Placental epithelial cell (primary cell): Measurements from ENCODE around the gene CCDC89. TPM values are rescaled to one million over a fixed set of nuclear protein-coding genes. Genes with fewer than 3 reads are reported as not detected.

Experiments
- total RNA-seq: library from RNA; depleted of rRNA; stranded (reverse); fragments of >200 nt; gene quantifications from 2 replicates; pipeline ENCODE4 v1.2.3, GENCODE V29; 2012

The CCDC89 gene
- 7.0 and 12.6 TPM in 2 replicates for total RNA-seq

GRCh38 chr11:85685820-85686459 lies at the start of gene CCDC89:
CCDC89 (minus strand) TSS chr11:85686195; CDS start chr11:85686130, 65 bp downstream.

GRCh38 chr11:85664615-85665481 lies 21.1 kb downstream of the CCDC89 start, which contains the start of gene CREBZF:
CREBZF (minus strand) TSS chr11:85665129; CDS start chr11:85664875, 254 bp downstream.

DNA sequence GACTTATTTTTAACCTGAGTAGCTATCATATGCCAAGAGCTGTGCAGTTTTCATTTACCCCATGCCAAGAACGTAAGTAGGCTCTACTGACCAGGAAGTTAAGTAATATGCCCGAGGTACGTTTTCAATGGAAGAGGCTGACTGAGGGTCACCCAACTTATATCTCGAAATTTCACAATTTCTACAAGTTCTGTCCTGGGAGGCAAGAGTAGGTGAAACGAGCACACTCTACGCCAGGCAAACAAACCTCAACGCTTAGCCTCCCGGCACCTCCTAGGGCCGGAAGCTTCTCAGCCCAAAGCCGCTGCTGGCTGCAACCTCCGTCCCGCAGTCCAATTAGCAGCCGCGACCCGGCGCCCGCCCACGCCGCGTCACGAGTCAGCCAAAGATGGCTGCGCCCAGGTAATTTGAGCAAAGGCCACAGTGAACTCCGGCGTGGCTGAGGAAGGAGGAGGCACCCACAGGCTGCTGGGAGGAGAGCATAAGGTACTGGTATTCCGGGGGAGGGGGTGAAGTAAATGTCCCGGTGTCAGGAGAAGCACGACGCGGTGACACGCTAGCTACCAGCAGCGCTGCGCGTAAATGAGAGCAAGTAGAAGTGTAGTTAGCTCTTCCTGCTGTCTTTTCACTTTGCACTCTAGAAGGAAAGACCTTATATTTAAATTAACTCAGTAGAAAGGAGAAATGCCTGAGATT lies 38.2 kb downstream of the CCDC89 start, which contains the start of gene TMEM126A:
Gene TMEM126A (plus strand): TSS at position 364 of the 696 bp plus-strand sequence. CDS start 2,289 bp downstream, outside the sequence.

Other genes with a start within 250 kb of the CCDC89 start
- 0.22 and 2.7 TPM in 2 replicates for gene DLG2, start 58.9 kb downstream of the CCDC89 start, total RNA-seq
- 26.3 and 53.5 TPM in 2 replicates for gene TMEM126B, start 57.6 kb downstream of the CCDC89 start, total RNA-seq
- 25.1 and 33.5 TPM in 2 replicates for gene TMEM126A, start 38.2 kb downstream of the CCDC89 start, total RNA-seq
- 43.2 and 80.1 TPM in 2 replicates for gene CREBZF, start 21.1 kb downstream of the CCDC89 start, total RNA-seq
- 0.87 and 2.7 TPM in 2 replicates for gene SYTL2, start 124.9 kb upstream of the CCDC89 start, total RNA-seq
- gene CCDC83, start 169.2 kb upstream of the CCDC89 start, total RNA-seq, result not detected in 2 replicates